D721Med (cell line): Measurements from ENCODE around the gene PLK2.

Experiments used
- DNase-seq: peaks from one replicate; pipeline ENCODE4 v3.0.0; 2011; ENCODE audit warnings: low spot score; ENCODE audit not compliant: insufficient read length
- FAIRE-seq: peaks from 2 replicates; lab custom pipeline; 2011; peaks lifted over from hg19 to GRCh38; lab: Jason Lieb, UNC
- TF ChIP-seq, protein P1 (sequence below): IDR thresholded peaks from 2 replicates; pipeline ENCODE4 v1.5.1; 2012; ENCODE audit warnings: mild to moderate bottlenecking, control low read depth; ENCODE audit not compliant: insufficient read depth; ENCODE audit errors: missing control alignments

The PLK2 gene

DNA sequence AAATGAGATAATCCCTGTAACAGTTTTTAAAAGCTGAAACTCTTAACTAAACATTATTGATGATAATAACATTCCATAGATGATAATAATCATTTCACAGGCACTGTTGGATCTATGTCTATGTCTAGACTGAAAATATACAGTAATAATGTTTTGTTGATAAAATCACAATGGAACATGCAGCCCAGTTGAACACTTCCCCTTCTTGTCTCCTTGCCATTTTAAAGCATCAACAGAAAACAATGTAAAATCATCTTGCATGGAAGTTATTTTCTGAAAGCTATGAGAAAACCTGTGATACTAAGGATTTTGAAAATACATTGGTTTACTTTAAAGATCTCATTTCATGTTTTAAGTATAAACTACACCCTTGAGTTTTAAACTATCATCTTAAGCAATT lies 33.3 kb upstream of the PLK2 start:
- TF ChIP-seq, protein P1, sequence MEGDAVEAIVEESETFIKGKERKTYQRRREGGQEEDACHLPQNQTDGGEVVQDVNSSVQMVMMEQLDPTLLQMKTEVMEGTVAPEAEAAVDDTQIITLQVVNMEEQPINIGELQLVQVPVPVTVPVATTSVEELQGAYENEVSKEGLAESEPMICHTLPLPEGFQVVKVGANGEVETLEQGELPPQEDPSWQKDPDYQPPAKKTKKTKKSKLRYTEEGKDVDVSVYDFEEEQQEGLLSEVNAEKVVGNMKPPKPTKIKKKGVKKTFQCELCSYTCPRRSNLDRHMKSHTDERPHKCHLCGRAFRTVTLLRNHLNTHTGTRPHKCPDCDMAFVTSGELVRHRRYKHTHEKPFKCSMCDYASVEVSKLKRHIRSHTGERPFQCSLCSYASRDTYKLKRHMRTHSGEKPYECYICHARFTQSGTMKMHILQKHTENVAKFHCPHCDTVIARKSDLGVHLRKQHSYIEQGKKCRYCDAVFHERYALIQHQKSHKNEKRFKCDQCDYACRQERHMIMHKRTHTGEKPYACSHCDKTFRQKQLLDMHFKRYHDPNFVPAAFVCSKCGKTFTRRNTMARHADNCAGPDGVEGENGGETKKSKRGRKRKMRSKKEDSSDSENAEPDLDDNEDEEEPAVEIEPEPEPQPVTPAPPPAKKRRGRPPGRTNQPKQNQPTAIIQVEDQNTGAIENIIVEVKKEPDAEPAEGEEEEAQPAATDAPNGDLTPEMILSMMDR: no peak
- peak; percentile 11 for FAIRE-seq
- DNase-seq: no peak

GRCh38 chr5:58491216-58491892 lies 31.5 kb upstream of the PLK2 start, which contains the start of gene GAPT:
Gene GAPT, plus strand, starts transcription at chr5:58491435. Its CDS starts 3,102 bp downstream, at chr5:58494537.
- FAIRE-seq: no peak

DNA sequence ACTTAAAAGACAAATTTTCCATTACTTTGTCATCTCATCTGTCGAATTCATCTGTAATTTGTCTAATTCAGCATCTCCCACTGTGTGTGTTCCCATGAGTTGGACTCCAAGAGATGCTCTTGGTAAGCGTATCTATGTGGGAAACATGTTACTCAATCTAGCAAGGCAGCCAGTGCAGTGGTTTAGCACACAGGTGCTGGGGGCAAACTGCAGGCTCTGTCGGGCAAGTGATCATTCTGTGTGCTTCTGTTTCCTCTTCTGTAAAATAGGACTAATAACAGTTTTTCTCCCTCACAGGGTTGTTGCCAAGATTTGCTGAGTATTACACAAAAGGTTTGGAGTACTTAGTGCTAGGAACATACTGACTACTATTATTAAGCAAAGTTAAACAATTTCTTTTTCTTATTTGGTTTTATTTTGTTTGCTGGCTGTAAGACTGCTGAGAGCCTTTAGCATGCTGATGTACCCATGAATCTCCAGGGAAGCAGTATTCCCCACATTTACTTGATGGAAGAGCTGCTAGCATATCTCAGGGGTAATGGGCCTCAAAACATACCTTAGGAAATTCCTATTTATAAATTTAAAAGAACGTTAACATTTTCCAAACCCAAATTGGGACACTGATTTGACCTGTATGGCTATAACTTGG lies 30.6 kb upstream of the PLK2 start:
- no peak for DNase-seq
- no peak for FAIRE-seq
- TF ChIP-seq, protein P1: no peak

More at GRCh38 chr5:58491216-58491892, 31.5 kb upstream of the PLK2 start, which contains the start of gene GAPT:
- DNase-seq: no peak
- TF ChIP-seq, protein P1: no peak

DNA sequence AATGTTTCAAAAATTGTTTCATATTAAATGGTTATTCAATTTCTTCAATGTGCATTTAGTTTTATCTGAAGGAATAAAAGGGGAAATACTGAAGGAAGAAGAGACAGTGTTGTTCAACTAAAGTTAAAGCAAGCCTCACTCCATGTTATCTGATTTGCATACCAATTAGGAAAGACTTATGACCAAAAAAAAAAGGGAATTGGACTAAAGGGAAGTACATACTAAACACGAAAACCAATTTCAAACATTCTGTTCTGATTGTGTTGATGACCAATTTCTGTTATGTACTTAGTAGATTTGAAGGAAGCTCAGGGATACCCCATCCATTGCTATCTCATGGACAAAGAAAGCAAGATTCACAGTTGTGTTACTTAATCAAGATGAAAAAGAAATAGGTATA lies 26.4 kb upstream of the PLK2 start:
- DNase-seq (no peak), FAIRE-seq (no peak)

GRCh38 chr5:58484505-58484904 lies 24.6 kb upstream of the PLK2 start:
- DNase-seq (no peak), FAIRE-seq (no peak)
- TF ChIP-seq, protein P1: no peak

More for the DNA sequence above, 26.4 kb upstream of the PLK2 start:
- TF ChIP-seq, protein P1: no peak

DNA sequence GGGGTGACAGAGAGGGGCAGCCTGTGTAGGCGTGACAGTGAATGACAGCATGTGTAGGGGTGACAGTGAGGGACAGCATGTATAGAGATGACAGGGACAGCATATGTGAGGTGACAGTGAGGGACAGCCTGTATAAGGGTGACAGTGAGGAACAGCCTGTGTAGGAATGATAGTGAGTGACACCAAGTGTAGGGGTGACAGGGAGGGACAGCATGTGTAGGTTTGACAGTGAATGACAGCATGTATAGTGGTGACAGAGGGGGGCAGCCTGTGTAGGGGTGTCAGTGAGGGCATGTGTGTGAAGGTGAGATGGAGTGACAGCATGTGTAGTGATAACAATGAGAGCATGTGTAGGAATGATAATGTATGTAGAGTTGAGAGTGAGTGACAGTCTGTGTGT lies 22.6 kb upstream of the PLK2 start:
- no peak for FAIRE-seq
- TF ChIP-seq, protein P1: no peak
- DNase-seq: no peak

GRCh38 chr5:58481828-58482227 lies 21.9 kb upstream of the PLK2 start:
- TF ChIP-seq, protein P1: no peak
- DNase-seq (no peak), FAIRE-seq (no peak)
